GM11168 (cell line): ENCODE results near the gene PUM1.

ENCODE experiments used
- in situ Hi-C: fragments of 300-500 bp; cut with MboI; formaldehyde crosslinking; loops from one replicate; pipeline ENCODE4 v1.12.0; 2022; ENCODE audit warnings: low sequenced_read_pairs; ENCODE audit not compliant: unreplicated experiment

Gene PUM1

GRCh38 chr1:30911059-30911954 lies 154.2 kb downstream of the PUM1 start:
- in situ Hi-C loops, result loop anchor here (5.0 to 10.0 kb wide), 2 partner anchors 109 to 187 kb away; partner anchors contain the start of gene MATN1

- in situ Hi-C loops, result loop anchor here (5.0 to 10.0 kb wide), 2 partner anchors 107 to 185 kb away; partner anchors contain the start of gene MATN1
Measured at GRCh38 chr1:30909365-30910068, 156.0 kb downstream of the PUM1 start.

GRCh38 chr1:30908696-30909364 lies 156.7 kb downstream of the PUM1 start, which contains the start of gene SDC3:
Gene SDC3 (minus strand): TSS chr1:30908758. CDS start chr1:30908586, 172 bp downstream.
- in situ Hi-C loops, result no loop called here

- in situ Hi-C loops, result no loop called here
Measured at GRCh38 chr1:30908316-30908695, 157.2 kb downstream of the PUM1 start.

- in situ Hi-C loops, result no loop called here
Measured at GRCh38 chr1:30907481-30908315, 157.8 kb downstream of the PUM1 start.

GRCh38 chr1:30906631-30907441 lies 158.7 kb downstream of the PUM1 start:
- in situ Hi-C loops, result no loop called here

DNA sequence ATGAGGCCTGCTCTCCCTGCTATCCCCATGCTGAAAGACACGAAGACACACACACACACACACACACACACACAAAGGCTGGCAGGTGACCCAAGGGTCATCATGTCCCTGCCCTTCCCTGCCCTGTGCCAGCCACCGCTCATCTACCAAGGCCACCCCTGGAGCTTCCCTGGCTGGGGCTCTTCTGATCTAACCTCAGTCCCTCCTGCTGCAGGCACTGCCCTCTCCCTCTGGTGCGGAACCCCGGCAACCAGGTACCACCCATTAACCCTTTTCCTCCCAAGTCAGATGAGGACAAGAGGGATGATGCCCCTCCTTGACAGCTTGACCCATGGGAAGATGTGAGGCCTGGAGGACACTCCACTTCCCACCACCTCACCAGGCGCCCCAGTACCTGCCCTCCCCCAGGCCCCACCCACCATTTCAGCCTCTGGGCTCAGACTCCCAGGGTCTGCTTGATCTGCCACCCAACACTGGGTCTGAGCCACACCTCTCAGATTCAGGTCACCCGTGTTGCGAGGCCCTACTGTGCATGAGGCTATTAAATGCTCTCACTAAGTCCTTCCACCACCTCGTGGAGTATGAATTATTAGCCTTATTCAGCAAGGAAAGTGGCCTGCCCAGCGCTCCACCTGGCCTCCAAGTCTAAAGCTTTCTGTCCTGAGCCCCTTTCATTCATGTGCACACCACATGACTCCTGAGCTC lies 159.4 kb downstream of the PUM1 start:
- in situ Hi-C loops, result no loop called here

DNA sequence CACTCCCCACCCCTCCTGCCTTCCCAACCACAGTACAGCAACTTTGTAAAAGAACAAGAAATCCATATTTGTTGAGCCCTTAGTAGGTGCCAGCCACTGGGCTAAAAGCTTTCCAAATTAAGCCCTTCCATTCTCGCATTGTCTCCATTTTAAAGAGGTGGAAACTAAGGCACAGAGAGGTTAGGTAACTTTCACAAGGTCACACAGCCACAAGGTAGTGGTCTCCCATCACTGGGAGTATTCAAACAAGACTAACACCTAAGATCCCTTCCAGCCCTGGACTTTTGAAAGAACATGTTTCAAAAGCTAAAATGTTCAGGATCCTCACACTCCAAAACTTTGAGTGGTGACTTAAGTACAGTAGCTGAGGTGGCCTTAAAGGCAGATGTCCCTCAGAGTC lies 160.1 kb downstream of the PUM1 start:
- in situ Hi-C loops, result no loop called here

DNA sequence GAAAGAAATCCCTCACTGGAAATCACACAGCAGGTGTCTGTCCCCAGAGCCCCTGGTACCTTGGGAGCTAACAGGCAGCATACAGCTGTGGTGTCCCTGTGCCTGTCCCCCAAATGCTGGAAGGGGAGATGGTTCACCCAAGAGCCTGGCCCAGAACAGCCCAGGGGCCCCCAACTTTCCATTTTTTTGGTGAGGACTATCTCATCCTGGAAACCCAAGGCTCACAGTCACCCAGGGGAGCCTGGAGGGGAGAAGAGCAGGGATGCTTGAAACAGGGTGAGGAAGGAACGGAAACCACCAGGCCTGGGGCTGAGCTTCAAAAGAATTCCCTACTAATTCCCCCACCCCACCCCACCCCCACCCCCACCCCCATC lies 160.6 kb downstream of the PUM1 start:
- in situ Hi-C loops, result no loop called here

DNA sequence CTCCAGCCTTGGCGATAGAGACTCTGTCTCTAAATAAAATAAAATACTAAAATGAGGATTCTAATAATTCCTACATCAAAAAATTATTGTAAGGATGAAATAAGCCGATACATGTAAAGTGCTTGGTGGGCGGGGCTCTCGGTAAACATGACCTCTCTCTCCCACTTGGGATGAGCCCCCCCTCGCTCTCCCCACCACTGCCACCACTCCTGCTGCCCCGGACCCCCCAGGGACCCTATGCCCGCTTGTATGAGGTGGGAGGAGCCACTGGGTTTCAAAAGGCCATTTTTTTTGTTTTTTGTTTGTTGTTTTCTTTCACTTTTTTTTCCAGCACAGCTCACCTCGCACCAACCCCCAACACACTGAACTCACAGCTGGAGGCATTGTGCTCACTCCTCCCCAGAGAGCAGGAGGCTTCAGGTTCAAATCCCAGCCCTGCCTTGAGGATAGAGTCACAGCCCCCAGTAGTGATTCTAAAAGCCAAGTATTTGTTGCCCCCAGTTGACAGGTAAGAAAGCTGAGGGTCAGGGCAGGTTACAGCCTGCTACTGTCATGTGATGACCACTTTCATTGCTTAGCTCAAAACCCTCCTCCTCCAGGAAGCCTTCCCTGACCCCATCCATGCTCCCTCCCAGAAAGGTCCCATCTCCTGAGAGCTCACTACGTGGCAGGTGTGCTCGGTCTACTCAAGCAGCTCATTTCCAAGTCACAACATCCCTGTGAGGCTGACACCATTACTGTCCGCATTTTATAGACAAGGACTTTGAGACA lies 161.1 kb downstream of the PUM1 start:
- in situ Hi-C loops, result no loop called here

DNA sequence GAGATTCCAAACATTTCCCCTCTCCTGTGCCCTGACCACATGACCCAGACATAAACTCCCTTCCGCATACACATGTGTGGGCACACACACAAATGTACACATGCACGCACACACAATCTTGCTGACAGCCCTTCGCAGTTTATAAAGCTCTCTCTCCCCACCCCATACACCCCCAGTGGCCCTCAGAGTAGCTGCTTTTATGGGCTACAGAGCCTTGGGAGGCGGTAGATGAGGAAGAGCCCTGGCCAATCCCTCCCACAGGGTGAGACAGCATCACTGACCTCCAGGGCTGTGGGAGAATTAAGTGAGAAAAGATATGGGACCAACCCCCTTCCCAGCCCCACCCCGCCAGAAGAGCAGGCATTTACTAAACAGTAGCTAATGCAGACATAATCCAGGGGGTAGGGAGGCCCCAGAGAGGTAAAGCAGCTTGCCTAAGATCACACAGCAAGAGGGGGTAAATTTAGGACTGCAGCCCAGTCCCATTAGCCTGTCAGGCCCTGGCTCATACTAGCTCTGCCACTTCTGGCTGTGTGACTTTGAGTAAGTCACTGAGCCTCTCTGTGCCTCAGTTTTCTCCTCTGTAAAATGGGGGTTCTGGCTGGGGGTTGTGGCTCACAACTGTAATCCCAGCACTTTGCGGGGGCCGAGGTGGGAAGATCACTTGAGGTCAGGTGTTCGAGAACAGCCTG lies 162.0 kb downstream of the PUM1 start:
- in situ Hi-C loops, result no loop called here

- in situ Hi-C loops, result no loop called here
Measured at GRCh38 chr1:30902593-30903290, 162.8 kb downstream of the PUM1 start.

GRCh38 chr1:30901798-30902581 lies 163.5 kb downstream of the PUM1 start:
- in situ Hi-C loops, result no loop called here

DNA sequence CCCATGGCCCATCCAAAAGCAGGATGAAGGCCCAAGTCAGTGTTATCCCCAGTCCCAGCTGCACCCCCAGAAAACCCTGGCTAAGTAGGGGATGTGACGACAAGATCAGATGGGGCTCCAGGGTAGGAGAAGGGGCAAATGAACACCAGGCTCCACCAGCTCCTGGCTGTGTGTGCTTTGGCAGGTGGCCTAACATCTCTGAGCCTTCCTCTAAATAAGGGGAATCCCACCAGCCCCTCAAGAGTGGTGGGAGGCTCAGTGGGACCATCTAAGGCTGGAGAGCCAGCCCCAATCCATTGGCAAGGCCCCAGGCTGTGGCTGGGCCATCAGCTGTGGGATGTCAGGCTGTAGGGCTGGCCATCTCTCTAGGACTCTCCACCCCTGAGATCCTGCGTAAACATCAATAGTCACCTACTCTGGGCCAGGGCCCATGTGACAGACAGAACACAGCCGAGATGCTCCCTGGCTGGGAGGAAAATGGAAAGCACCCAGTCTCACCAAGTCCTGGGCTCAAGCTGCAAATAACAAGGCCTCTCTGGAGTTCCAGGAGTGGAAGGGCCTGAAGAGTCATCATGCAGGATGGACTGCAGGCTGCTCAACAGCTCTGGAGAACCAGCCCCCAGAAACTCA lies 164.5 kb downstream of the PUM1 start:
- in situ Hi-C loops, result no loop called here

DNA sequence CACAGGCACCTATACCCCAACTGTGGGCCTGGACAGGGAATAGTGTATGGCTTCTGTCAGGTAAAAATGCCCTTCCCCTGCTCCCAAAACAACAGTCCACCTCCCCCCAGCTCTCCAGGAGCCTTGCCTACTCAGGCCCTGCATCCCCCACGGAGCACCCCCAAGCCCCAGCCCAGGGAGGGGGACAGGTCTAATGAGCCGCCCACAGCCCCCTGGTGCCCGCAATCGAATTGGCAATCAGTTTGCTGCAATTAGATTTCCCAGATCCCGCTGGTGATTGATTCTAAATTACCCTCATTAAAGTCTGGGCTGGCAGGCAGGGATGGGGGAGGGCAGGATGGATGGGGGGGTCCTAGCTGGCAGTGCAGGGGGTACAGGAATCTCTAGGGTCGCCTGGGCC lies 165.0 kb downstream of the PUM1 start:
- in situ Hi-C loops, result no loop called here
